Spleen (tissue), 11 donors: Measurements from ENCODE around the gene KIAA2012. TPM values are rescaled to one million over a fixed set of nuclear protein-coding genes. Genes with fewer than 3 reads are reported as not detected.

Source experiments
- DNase-seq: peaks from one replicate; pipeline ENCODE4 v3.0.0-alpha.2; 2020
- H3K27ac ChIP-seq, 8 donors: fragments of 200-600 bp; sonication (generic) in 7 of 8; 1 replicate in 4 of 8; 2 replicates in 4 of 8; pipeline versions ENCODE4 v1.5.0 to v1.8.0; 2016 to 2021; ENCODE audit warnings: inconsistent platforms in 4 of 8, mild to moderate bottlenecking in 4 of 8, moderate library complexity in 1 of 8
- H3K27me3 ChIP-seq, 7 donors: fragments of 200-600 bp; sonication (generic) in 6 of 7; replicated peaks in 1 of 7; 1 replicate in 4 of 7; 2 replicates in 3 of 7; pipeline versions ENCODE4 v1.5.0 to v1.8.0; 2016 to 2021; ENCODE audit warnings: inconsistent platforms in 3 of 7, mild to moderate bottlenecking in 1 of 7
- H3K36me3 ChIP-seq, 6 donors: fragments of 200-600 bp; sonication (generic) in 5 of 6; 1 replicate in 4 of 6; 2 replicates in 2 of 6; pipeline versions ENCODE4 v1.5.0 to v1.8.0; 2016 to 2021; ENCODE audit warnings: inconsistent platforms in 2 of 6
- H3K4me1 ChIP-seq, 6 donors: fragments of 200-600 bp; sonication (generic) in 5 of 6; 1 replicate in 3 of 6; 2 replicates in 3 of 6; pipeline versions ENCODE4 v1.5.0 to v1.8.0; 2016 to 2021; ENCODE audit warnings: inconsistent platforms in 3 of 6
- H3K4me3 ChIP-seq, 8 donors: fragments of 200-600 bp; sonication (generic) in 7 of 8; 1 replicate in 4 of 8; 2 replicates in 4 of 8; pipeline versions ENCODE4 v1.5.0 to v1.8.0; 2016 to 2021; ENCODE audit warnings: inconsistent platforms in 4 of 8, mild to moderate bottlenecking in 4 of 8, moderate library complexity in 2 of 8
- H3K9me3 ChIP-seq, 8 donors: fragments of 200-600 bp; sonication (generic) in 7 of 8; 1 replicate in 4 of 8; 2 replicates in 4 of 8; pipeline versions ENCODE4 v1.5.0 to v1.8.0; 2016 to 2021; ENCODE audit warnings: inconsistent platforms in 4 of 8
- POLR2A ChIP-seq, 3 donors: fragments of 450-650 bp; IDR thresholded peaks; one replicate each; pipeline ENCODE4 v1.5.1; 2017; ENCODE audit warnings: antibody characterized with exemption in 3 of 3, mild to moderate bottlenecking in 1 of 3
- POLR2AphosphoS5 ChIP-seq, 3 donors: sonication (generic); formaldehyde crosslinking; IDR thresholded peaks; one replicate each; pipeline ENCODE4 v1.5.1; 2017; ENCODE audit warnings: antibody characterized with exemption in 3 of 3
- WGBS, 5 donors: extraction: QIAGEN DNeasy Blood & Tissue Kit in 3 of 5; methylation state at CpG; one replicate each; pipeline versions ENCODE4 v1.1.5 to v1.1.7; 2013 to 2018; 5-methylcytosine and 5-hydroxymethylcytosine counted together
- intact Hi-C: fragments of 100-400 bp; cut with DNase I; formaldehyde crosslinking; loops from one replicate; pipeline ENCODE4 v1.15.0; 2023; ENCODE audit warnings: low total_unique reads
- polyA plus RNA-seq, 3 donors: library from polyadenylated mRNA; stranded (reverse); fragments of 200-250 nt; gene quantifications; one replicate each; pipeline ENCODE4 v1.2.1, GENCODE V29; 2013
- total RNA-seq, 7 donors: library from RNA; depleted of rRNA in 3 of 7; stranded (reverse); fragments of >200 nt in 3 of 7; fragmentation: NEBNext Ultra II Directional in 4 of 7; extraction: Animal tissue kit (Norgen Biotek cat#: 25700) in 4 of 7; gene quantifications; one replicate each; pipeline versions ENCODE4 v1.1.0 to v1.2.1, GENCODE V29; 2016 to 2021
- TF ChIP-seq, protein P1 (sequence below), 11 experiments: fragments of 200-600 bp in 7 of 11; fragments of 450-650 bp in 4 of 11; sonication (generic) in 4 of 11; IDR thresholded peaks in 8 of 11; conservative IDR thresholded peaks in 3 of 11; 1 replicate in 7 of 11; 2 replicates in 4 of 11; pipeline versions ENCODE4 v1.4.0 to v1.8.0; 2016 to 2021; ENCODE audit warnings: antibody characterized with exemption in 11 of 11, inconsistent platforms in 4 of 11, mild to moderate bottlenecking in 1 of 11
- donor health status: healthy with polysubstance abuse.
- donor health status: DM: no; HTN: no; CAD: no; lungs with moderate emphysema.
- donor health status: DM: no; HTN: no; CAD: no.
- donor health status: Bipolar disorder and iron deficiency.
- donor health status: healthy.
- donor health status: DM: no; HTN: no; CAD: no.
- donor health status: DM: yes; HTN: yes; CAD: no.

KIAA2012 gene
- total and polyA plus RNA-seq, 10 donors = not detected

DNA sequence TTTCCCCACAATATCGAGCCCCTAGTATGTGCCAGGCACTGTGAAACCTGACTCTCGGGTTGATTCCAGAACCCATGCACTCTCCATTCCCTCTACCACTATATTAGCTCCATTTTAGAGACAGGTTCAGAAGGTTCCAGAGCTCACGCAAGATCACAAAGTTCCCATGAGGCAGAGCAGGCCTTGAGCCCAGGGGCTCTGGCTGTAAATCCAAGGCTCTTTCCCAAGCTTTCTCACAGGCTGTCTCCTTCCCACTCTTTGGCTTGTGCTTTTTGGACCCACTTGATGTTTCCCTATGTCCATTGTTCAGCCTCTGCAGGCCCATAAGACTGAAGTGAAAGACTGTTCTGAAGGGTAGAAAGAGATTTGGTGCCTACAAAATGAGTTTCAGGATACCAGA lies 15.7 kb downstream of the KIAA2012 start:
- no peaks in the 10 kb centered on the region for H3K9me3 ChIP-seq
- H3K4me1 ChIP-seq = peaks cover 0 to 10% (median 1%) of the 10 kb centered on the region in 6 donors
- TF ChIP-seq POLR2A (IDR thresholded peaks at IDR 0.05) (no peak), POLR2AphosphoS5 (IDR thresholded peaks at IDR 0.05) (no peak)
- TF ChIP-seq, protein P1, sequence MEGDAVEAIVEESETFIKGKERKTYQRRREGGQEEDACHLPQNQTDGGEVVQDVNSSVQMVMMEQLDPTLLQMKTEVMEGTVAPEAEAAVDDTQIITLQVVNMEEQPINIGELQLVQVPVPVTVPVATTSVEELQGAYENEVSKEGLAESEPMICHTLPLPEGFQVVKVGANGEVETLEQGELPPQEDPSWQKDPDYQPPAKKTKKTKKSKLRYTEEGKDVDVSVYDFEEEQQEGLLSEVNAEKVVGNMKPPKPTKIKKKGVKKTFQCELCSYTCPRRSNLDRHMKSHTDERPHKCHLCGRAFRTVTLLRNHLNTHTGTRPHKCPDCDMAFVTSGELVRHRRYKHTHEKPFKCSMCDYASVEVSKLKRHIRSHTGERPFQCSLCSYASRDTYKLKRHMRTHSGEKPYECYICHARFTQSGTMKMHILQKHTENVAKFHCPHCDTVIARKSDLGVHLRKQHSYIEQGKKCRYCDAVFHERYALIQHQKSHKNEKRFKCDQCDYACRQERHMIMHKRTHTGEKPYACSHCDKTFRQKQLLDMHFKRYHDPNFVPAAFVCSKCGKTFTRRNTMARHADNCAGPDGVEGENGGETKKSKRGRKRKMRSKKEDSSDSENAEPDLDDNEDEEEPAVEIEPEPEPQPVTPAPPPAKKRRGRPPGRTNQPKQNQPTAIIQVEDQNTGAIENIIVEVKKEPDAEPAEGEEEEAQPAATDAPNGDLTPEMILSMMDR (IDR thresholded peaks at IDR 0.05 in 8 of 11, conservative IDR thresholded peaks at IDR 0.05 in 3 of 11) = no peak
- WGBS, 5 donors = 84 to 96% (median 92%) methylated on average over 3 of the region's 3 CpGs
- no peaks in the 10 kb centered on the region for H3K36me3 ChIP-seq
- no peaks in the 10 kb centered on the region for H3K27me3 ChIP-seq
- H3K27ac ChIP-seq = no peak overlapping the region
- DNase-seq = no peak
- H3K4me3 ChIP-seq = no peak overlapping the region
- intact Hi-C loops = no loop called here

DNA sequence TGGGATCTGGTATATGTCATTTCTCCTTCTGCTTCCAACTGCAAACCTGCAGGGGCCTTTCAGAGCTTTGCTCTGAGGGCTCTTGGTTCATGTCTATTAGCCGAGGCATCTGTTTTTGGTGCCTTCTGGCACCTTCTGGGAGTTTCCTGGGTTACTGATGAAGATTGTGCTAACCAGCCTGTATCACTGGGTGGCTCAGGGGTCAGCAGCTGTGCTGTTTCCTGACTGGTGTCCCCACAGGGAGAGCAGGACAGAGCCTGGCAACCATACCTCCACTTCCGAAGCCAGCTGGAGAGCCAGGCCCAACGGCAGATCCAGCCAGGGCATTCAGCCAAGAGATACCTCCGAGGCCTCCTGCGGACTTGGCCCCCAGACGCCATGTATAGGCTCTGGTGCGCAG lies 17.5 kb downstream of the KIAA2012 start:
- Histone ChIP-seq H3K27me3 (no peaks in the 10 kb centered on the region), H3K36me3 (no peaks in the 10 kb centered on the region), H3K4me3 (no peak overlapping the region), H3K9me3 (no peaks in the 10 kb centered on the region), H3K4me1 (peaks cover 0 to 10% (median 0%) of the 10 kb centered on the region in 6 donors), H3K27ac (no peak overlapping the region)
- no peak for TF ChIP-seq POLR2A (IDR thresholded peaks at IDR 0.05)
- TF ChIP-seq POLR2AphosphoS5 (IDR thresholded peaks at IDR 0.05) = no peak
- TF ChIP-seq, protein P1 (IDR thresholded peaks at IDR 0.05 in 8 of 11, conservative IDR thresholded peaks at IDR 0.05 in 3 of 11) = no peak
- intact Hi-C loops = no loop called here
- WGBS, 5 donors = 67 to 92% (median 88%) methylated on average over 3 to 7 of the region's 7 CpGs
- DNase-seq = no peak

DNA sequence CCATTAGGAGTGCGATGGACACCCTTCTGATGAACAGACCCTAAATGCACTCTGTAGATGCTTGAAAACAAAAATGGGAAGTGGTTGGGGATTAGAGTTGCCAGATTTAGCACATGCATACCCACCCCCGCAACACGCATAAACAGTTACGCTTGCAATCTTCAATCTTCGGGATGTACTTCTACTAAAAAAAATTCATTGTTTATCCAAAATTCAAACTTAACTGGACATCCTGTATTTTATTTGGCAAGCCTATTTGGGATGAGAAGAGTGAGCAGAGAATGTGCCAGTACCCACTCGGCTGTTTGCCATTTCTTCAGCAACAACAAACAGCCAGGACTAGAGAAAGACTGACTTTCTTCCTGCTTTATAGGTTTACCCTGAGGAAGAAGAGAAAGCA lies 18.4 kb downstream of the KIAA2012 start:
- no peak for DNase-seq
- Histone ChIP-seq H3K36me3 (no peaks in the 10 kb centered on the region), H3K27me3 (no peaks in the 10 kb centered on the region), H3K9me3 (no peaks in the 10 kb centered on the region), H3K4me1 (peaks cover 0 to 10% (median 0%) of the 10 kb centered on the region in 6 donors), H3K4me3 (no peak overlapping the region), H3K27ac (no peak overlapping the region)
- WGBS, 5 donors = 40 to 54% (median 47%) methylated on average over 6 of the region's 6 CpGs
- intact Hi-C loops = no loop called here
- TF ChIP-seq, protein P1 (IDR thresholded peaks at IDR 0.05 in 8 of 11, conservative IDR thresholded peaks at IDR 0.05 in 3 of 11) = no peak
- no peak for TF ChIP-seq POLR2A (IDR thresholded peaks at IDR 0.05)
- TF ChIP-seq POLR2AphosphoS5 (IDR thresholded peaks at IDR 0.05) = no peak

DNA sequence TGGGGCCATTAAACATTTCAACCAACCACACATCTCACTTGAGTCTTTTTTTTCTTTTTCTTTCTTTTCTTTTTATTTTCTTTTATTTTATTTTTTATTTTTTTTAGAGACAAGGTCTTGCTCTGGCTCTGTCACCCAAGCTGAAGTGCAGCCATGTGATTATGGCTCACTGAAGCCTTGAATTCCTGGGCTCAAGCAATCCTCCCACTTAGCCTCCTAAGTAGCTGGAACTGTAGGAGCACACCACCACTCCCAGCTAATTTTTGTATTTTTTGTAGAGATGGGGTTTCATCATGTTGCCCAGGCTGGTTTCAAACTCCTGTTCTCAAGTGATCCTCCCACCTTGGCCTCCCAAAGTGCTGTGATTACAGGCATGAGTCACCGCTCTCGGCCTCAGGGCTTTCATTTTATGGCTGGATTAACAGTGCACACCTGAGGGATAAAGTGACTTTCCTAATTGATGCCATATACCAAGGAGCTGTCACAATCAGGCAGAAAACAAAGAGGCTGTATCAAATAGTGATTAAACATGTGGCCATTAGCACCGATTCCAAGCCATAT lies 21.5 kb downstream of the KIAA2012 start:
- H3K4me1 ChIP-seq = peaks cover 0 to 10% (median 0%) of the 10 kb centered on the region in 6 donors

More for the DNA sequence above, 21.5 kb downstream of the KIAA2012 start:
- DNase-seq = no peak
- Histone ChIP-seq H3K36me3 (no peaks in the 10 kb centered on the region), H3K4me3 (no peak overlapping the region), H3K9me3 (no peaks in the 10 kb centered on the region), H3K27ac (no peak overlapping the region), H3K27me3 (no peaks in the 10 kb centered on the region)
- 87 to 99% (median 93%) methylated on average over 3 of the region's 3 CpGs for WGBS, 5 donors
- intact Hi-C loops = no loop called here
- TF ChIP-seq, protein P1 (IDR thresholded peaks at IDR 0.05 in 8 of 11, conservative IDR thresholded peaks at IDR 0.05 in 3 of 11) = no peak
- TF ChIP-seq POLR2AphosphoS5 (IDR thresholded peaks at IDR 0.05) (no peak), POLR2A (IDR thresholded peaks at IDR 0.05) (no peak)
